Chondrocyte (in vitro differentiated cells): ENCODE data around the gene DMRTC1B. TPM values are rescaled to one million over a fixed set of nuclear protein-coding genes. Genes with fewer than 3 reads are reported as not detected.
"Not testable (repeated sequence)": the region's sequence is repeated elsewhere in the genome, so short reads cannot be mapped to it uniquely, and the experiment has no call there.

Experiments
- DNase-seq: peaks from one replicate; pipeline ENCODE4 v3.0.0; 2021; ENCODE audit warnings: mixed read lengths, low spot score
- H3K27ac Mint-ChIP-seq: one replicate; pipeline ENCODE4 v1.8.0; 2021; ENCODE audit warnings: mild to moderate bottlenecking, moderate library complexity, mixed read lengths; ENCODE audit not compliant: unreplicated experiment
- H3K27me3 Mint-ChIP-seq: 2 replicates; pipeline ENCODE4 v1.8.0; 2021; ENCODE audit warnings: low read depth, mixed read lengths
- H3K36me3 Mint-ChIP-seq: 2 replicates; pipeline ENCODE4 v1.8.0; 2021; ENCODE audit warnings: low read depth, mixed read lengths
- H3K4me1 Mint-ChIP-seq: 2 replicates; pipeline ENCODE4 v1.8.0; 2021; ENCODE audit warnings: low read depth, mild to moderate bottlenecking, mixed read lengths
- H3K4me3 Mint-ChIP-seq: one replicate; pipeline ENCODE4 v1.8.0; 2021; ENCODE audit warnings: mild to moderate bottlenecking, moderate library complexity, mixed read lengths; ENCODE audit not compliant: unreplicated experiment
- H3K9me3 Mint-ChIP-seq: 2 replicates; pipeline ENCODE4 v1.8.0; 2021; ENCODE audit warnings: low read depth, mixed read lengths
- long read RNA-seq: library from polyadenylated mRNA; stranded (forward); transcript quantifications from one replicate; pipeline ENCODE4 v2.0.0, GENCODE V29; 2021
- total RNA-seq: library from RNA; stranded (reverse); gene quantifications from 3 replicates; pipeline ENCODE4 v1.2.1, GENCODE V29; 2021
- TF ChIP-seq, protein P1 (sequence below): fragments of 200-600 bp; sonication (generic); IDR thresholded peaks from 2 replicates; pipeline ENCODE4 v1.5.0; 2021; ENCODE audit warnings: antibody characterized with exemption, mild to moderate bottlenecking, moderate library complexity

Gene DMRTC1B, protein sequence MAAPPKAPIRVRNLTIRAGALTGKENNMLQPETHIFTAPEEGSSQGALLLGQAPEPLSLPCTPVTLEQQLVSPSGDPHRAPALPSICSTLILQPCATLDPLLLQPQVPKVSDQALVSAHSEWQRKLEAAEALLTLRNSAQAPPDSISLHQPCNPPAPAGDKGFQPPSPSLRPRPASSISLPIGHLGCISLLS
- total RNA-seq = not detected in 3 replicates
- long read RNA-seq = 0 reads

DNA sequence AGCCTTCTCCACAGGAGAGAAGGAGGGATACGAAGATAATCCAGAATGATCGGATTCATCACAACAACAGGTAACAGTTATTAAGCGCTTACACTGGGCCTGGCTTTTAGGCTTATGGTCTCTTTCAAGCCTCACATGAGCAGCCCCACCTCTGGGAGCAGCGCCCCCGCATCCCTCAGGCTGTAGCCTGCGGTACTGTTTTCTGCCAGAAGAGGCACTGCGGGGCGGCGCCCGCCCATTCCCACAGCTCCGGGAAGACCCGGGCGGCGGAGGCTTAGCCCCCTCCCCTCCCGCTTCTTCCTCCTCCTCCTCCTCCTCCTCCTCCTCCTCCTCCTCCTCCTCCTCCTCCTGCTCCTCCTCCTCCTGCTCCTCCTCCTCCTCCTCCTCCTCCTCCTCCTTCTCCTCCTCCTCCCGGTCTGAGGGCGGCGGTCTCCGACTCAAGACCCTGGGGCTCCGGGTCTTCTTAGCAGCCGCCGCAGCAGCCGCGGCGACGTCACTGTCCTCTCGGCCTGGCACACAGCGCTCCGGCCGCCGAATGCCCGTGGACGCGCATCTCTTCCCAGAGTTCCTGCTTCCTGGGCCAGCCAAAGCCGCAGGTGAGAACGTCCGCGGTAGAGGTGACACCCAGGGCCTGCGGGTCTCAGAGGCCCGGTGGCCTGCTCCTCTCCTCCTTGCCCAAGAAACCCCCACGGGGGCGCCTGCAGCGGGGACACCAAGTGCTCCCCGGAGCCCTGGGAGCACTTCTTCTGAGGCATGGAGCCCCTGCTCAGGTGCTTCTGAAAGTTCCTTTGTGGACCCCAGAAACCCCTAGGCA lies at the start of gene DMRTC1B:
Gene DMRTC1B, plus strand, starts transcription at position 238 of the 814 bp plus-strand sequence. CDS start 68,246 bp downstream, outside the sequence.
- not testable (repeated sequence) for H3K27me3 Mint-ChIP-seq, DNase-seq, H3K36me3 Mint-ChIP-seq, H3K4me3 Mint-ChIP-seq, H3K4me1 Mint-ChIP-seq, H3K27ac Mint-ChIP-seq, H3K9me3 Mint-ChIP-seq

DNA sequence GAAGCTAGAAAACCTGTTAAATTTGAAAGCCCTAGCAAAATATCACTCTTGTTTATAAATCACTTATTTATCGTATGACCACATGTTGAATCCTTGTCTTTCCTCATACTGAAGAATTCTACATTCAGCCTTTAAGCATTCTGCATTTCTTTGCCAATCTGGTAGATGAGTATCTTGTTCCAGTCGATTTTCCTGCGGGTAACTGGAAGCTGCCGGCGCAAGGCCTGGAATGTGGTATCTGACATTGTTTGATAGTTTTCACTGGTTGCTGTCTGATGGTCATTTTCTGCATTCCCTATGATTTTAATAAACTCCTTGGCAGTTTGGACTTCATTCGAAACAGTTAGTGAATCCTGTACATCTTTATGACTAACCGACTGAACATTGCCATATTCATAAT lies 48.8 kb upstream of the DMRTC1B start:
- no peak overlapping the region for H3K4me3 Mint-ChIP-seq
- DNase-seq = no peak
- H3K36me3 Mint-ChIP-seq = no peaks in the 10 kb centered on the region
- peaks cover 6% of the 10 kb centered on the region for H3K27me3 Mint-ChIP-seq
- peaks cover 3% of the 10 kb centered on the region for H3K9me3 Mint-ChIP-seq
- peaks cover 4% of the 10 kb centered on the region for H3K4me1 Mint-ChIP-seq
- TF ChIP-seq, protein P1, sequence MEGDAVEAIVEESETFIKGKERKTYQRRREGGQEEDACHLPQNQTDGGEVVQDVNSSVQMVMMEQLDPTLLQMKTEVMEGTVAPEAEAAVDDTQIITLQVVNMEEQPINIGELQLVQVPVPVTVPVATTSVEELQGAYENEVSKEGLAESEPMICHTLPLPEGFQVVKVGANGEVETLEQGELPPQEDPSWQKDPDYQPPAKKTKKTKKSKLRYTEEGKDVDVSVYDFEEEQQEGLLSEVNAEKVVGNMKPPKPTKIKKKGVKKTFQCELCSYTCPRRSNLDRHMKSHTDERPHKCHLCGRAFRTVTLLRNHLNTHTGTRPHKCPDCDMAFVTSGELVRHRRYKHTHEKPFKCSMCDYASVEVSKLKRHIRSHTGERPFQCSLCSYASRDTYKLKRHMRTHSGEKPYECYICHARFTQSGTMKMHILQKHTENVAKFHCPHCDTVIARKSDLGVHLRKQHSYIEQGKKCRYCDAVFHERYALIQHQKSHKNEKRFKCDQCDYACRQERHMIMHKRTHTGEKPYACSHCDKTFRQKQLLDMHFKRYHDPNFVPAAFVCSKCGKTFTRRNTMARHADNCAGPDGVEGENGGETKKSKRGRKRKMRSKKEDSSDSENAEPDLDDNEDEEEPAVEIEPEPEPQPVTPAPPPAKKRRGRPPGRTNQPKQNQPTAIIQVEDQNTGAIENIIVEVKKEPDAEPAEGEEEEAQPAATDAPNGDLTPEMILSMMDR = no peak
- no peak overlapping the region for H3K27ac Mint-ChIP-seq

DNA sequence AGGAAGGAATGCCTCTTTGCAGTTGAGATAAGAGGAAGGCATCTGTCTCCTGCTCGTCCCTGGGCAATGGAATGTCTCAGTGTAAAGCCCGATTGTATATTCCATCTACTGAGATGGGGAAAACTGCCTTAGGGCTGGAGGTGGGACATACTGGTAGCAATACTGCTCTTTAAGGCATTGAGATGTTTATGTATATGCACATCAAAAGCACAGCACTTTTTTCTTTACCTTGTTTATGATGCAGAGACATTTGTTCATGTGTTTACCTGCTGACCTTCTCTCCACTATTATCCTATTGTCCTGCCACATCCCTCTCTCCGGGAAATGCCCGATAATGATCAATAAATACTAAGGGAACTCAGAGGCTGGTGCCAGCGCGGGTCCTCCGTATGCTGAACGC lies 43.1 kb upstream of the DMRTC1B start:
- peaks cover 25% of the 10 kb centered on the region for H3K9me3 Mint-ChIP-seq
- H3K36me3 Mint-ChIP-seq, H3K4me3 Mint-ChIP-seq, DNase-seq, H3K4me1 Mint-ChIP-seq, H3K27ac Mint-ChIP-seq, H3K27me3 Mint-ChIP-seq: not testable (repeated sequence)

DNA sequence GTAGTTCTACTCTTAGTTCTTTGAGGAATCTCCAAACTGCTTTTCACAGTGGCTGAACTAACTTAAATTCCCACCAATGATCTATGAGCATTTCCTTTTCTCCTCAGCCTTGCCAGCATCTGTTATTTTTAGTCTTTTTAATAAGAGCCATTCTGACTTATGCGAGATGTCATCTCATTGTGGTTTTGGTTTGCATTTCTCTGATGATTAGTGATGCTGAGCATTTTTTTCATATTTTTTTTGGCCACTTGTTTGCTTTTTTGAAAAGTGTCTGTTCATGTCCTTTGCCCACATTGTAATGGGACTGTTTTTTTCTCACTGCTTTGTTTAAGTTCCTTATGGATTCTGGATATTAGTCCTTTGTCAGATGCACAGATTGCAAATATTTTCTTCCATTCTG lies 41.1 kb upstream of the DMRTC1B start:
- Mint-ChIP-seq H3K4me1 (no peaks in the 10 kb centered on the region), H3K36me3 (no peaks in the 10 kb centered on the region), H3K4me3 (no peak overlapping the region), H3K27ac (no peak overlapping the region), H3K27me3 (peaks cover 2% of the 10 kb centered on the region), H3K9me3 (peaks cover 29% of the 10 kb centered on the region)
- TF ChIP-seq, protein P1 = no peak
- DNase-seq = no peak

DNA sequence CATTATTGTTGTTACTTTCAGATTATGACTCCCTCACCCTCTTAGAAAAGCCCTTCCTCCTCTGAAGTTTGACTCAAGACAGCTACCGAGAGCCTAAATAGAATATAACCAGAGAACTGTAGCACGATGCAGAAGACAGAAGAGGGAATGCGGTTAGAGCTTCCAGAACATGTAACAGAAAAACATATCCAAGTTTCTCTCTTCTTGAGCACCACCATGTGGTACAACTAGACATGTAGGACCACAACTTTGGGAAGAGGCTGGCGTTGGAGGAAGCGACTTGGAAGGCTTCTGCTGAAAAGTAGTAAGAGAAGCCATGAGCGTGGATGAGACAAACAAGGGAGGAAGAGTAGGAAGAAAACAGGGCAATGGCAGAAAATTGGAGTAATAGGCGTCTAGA lies 31.1 kb upstream of the DMRTC1B start:
- not testable (repeated sequence) for H3K4me3 Mint-ChIP-seq, H3K36me3 Mint-ChIP-seq, H3K27me3 Mint-ChIP-seq, H3K9me3 Mint-ChIP-seq, DNase-seq, H3K4me1 Mint-ChIP-seq, H3K27ac Mint-ChIP-seq

DNA sequence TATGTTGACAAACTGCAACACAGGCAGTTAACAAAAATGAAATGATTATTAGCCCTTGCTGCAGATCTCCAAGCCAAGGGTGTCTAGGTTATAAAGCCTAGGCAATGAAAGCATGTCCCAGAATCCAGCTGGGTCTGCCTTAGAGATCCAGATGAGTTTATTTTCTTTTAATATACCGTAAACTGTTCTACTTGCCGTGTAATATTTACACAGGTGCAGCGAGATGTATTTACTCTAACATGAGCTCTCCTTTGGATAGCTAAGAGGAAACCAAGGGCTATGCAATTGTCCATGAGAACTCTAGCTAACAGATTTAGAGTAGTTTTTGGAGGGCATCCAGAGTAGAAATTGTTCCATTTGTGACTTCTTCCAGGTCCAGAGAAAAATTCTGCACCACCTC lies 28.1 kb upstream of the DMRTC1B start:
- not testable (repeated sequence) for H3K4me1 Mint-ChIP-seq, H3K36me3 Mint-ChIP-seq, H3K4me3 Mint-ChIP-seq, DNase-seq, H3K27ac Mint-ChIP-seq, H3K27me3 Mint-ChIP-seq, H3K9me3 Mint-ChIP-seq

DNA sequence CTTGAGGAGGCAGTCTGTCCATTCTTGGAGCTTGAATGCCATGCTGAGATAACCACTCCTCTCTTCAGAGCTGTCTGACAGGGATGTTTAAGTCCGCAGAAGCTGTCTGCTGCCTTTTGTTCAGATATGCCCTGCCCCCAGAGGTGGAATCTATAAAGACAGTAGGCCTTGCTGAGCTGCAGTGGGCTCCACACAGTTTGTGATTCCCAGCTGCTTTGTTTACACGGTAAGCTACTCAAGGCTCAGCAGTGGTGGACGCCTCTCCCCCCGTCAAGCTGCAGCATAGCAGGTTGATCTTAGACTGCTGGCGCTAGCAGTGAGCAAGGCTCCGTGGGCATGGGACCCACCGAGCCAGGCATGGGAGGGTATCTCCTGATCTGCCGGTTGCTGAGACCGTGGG lies 16.2 kb upstream of the DMRTC1B start:
- not testable (repeated sequence) for H3K36me3 Mint-ChIP-seq, H3K27ac Mint-ChIP-seq, H3K9me3 Mint-ChIP-seq, H3K4me3 Mint-ChIP-seq, H3K27me3 Mint-ChIP-seq, H3K4me1 Mint-ChIP-seq, DNase-seq

DNA sequence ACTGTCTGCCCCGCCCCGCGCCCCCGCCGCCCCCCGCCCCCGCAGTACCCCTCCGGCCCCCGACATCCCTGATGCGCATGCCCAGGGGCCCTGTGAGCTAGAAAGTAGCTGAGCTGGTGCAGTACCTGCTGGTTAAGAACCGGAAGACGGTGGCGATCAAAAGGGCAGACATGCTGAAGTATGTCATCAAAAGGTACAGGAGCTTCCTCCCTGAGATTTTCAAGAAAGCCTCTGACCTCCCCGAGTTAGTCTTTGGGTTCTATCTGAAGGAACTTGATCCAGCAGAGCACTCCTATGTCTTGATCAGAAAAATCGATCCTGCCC lies 739 bp downstream of the DMRTC1B start:
- H3K36me3 Mint-ChIP-seq, H3K27me3 Mint-ChIP-seq, H3K9me3 Mint-ChIP-seq, DNase-seq, H3K4me1 Mint-ChIP-seq, H3K27ac Mint-ChIP-seq, H3K4me3 Mint-ChIP-seq: not testable (repeated sequence)

DNA sequence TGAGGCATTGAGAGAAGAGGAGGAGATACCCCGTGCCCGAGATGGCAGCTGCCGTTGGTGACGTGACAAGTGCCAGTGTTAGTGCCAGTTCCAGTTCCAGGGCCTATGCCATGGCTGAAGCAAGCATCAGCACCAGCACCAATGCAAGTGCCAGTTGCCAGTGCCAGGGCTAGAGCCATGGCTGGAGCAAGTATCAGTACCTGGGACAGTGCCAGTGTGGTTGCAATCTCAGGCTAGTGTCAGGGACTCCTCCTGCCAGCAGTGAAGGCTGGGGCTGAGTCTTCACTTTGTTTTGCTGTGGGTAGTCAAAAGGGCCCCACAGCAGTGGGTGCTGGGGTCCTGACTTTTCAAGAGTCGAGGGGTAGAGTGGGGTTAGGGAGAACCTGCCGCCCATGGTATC lies 1.5 kb downstream of the DMRTC1B start:
- H3K36me3 Mint-ChIP-seq, H3K9me3 Mint-ChIP-seq, H3K27me3 Mint-ChIP-seq, H3K27ac Mint-ChIP-seq, H3K4me1 Mint-ChIP-seq, H3K4me3 Mint-ChIP-seq, DNase-seq: not testable (repeated sequence)

DNA sequence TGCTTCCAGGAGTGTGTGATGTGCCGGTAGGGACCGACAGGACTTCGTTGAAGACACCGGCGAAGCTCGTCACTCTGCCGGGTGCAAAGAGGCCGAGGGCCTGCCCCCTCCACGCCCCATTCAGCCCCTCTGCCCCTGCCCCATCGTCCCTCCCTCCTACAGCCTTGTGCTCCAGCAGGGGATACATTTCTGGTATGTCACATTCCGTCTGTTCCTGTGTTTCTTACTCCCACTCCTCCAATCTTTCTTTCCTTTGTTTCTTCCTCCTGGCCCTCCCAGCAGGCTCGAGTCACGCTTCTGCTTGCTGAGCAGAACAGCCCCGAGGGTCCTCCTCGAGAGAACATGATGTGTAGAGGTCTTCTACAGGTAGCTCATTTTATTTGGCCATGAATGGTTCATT lies 5.9 kb downstream of the DMRTC1B start, which contains the start of gene FAM236B:
Gene FAM236B, minus strand, starts transcription at position 101 of the 400 bp plus-strand sequence. Its CDS starts 100 bp downstream, at position 1.
- H3K4me1 Mint-ChIP-seq, H3K4me3 Mint-ChIP-seq, DNase-seq, H3K27ac Mint-ChIP-seq, H3K27me3 Mint-ChIP-seq, H3K9me3 Mint-ChIP-seq, H3K36me3 Mint-ChIP-seq: not testable (repeated sequence)

DNA sequence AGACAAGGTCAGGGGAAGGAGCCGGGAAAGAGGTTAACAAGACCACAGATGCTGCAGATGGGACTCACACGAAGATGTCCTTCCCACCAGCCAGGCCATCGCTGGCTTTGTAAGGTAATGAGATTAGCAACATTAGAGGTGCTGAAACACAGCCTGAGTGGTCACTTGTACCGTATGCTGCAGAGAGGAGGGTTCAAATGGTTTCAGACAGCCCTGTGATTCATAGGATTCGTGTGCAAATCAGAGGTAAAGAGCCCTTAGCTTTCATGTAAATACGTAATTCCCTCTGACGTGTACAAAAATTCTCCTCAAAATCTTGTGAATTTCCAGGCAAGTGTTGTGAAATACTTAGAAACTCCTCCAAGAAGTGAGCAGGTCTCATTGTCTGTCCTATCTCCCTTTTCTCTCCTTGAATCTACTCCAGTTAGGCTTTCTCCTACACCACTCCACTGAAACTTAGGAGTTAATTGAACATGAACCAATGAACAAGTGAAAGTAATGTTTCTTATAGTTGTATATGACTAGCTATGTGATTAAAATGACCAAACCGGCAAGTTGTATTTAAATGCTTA lies 6.8 kb downstream of the DMRTC1B start:
- DNase-seq, H3K4me1 Mint-ChIP-seq, H3K4me3 Mint-ChIP-seq, H3K27ac Mint-ChIP-seq, H3K36me3 Mint-ChIP-seq, H3K27me3 Mint-ChIP-seq, H3K9me3 Mint-ChIP-seq: not testable (repeated sequence)
